Astrocyte of the spinal cord (primary cell): ENCODE results near the gene HMGN3.

Experiments used
- DNase-seq: peaks from one replicate; pipeline ENCODE4 v3.0.0; 2011; ENCODE audit warnings: low read depth, low spot score
- H3K4me3 ChIP-seq: 2 replicates; pipeline ENCODE4 v1.5.1; 2011; ENCODE audit warnings: low read depth, mild to moderate bottlenecking, low read length, moderate library complexity
- CTCF ChIP-seq: IDR thresholded peaks from 2 replicates; pipeline ENCODE4 v1.5.1; 2012; ENCODE audit warnings: low read depth, mild to moderate bottlenecking, low read length, inconsistent platforms
- in situ Hi-C: cut with HindIII; loops from 2 replicates; pipeline ENCODE4 v1.10.0; 2017; ENCODE audit warnings: low sequenced_read_pairs

HMGN3 gene

GRCh38 chr6:79203753-79204253, 30.7 kb downstream of the HMGN3 start:
- in situ Hi-C loops, result no loop called here
- TF ChIP-seq CTCF, result no peak

DNA sequence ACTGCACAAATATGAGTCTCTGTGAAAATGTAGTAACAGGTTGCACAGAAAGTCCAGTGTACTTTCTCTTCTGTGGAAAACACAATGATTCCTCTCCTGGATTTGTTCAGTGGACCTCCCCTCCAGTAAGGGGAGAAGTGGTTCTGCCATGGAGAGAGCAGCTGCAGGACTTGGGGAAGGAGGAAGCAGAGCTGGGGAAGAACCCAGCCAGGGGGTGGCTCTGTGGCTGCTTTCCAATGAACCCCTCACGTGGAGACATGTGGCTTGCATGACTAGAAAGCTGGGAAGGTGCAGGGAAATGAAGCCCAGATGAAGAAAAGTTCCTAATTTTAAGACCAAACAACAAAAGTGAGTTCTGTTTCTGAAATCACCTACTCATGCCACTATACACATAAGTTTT, 31.9 kb downstream of the HMGN3 start:
- no peak for DNase-seq
- TF ChIP-seq CTCF, result no peak
- in situ Hi-C loops, result no loop called here
- no peak overlapping the region for H3K4me3 ChIP-seq

More at GRCh38 chr6:79203753-79204253, 30.7 kb downstream of the HMGN3 start:
- H3K4me3 ChIP-seq, result no peak overlapping the region
- no peak for DNase-seq

DNA sequence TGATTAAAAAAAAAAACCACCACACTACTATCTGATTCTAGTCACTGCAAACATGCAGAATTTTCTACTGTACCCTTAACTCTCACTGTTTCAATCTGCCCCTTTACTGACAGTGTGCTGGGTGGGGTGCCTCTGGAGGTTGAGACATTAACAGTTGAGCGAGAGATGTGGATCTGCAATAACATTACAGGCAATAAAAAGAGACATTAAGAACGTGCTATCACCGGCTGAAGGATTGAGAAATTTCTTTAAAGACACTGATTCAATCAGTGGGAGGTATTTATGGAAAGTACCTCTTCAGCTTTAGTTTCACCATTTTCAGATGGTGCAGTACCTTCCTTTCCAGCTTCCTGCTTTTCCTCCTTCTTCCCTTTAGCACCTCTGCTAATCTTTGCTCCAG, 32.5 kb downstream of the HMGN3 start:
- no peak for DNase-seq
- in situ Hi-C loops, result no loop called here
- no peak for TF ChIP-seq CTCF
- no peak overlapping the region for H3K4me3 ChIP-seq

GRCh38 chr6:79201143-79201542, 33.3 kb downstream of the HMGN3 start:
- TF ChIP-seq CTCF, result no peak
- no peak overlapping the region for H3K4me3 ChIP-seq
- in situ Hi-C loops, result no loop called here
- no peak for DNase-seq

- in situ Hi-C loops, result no loop called here
- TF ChIP-seq CTCF, result no peak
- DNase-seq, result no peak
- no peak overlapping the region for H3K4me3 ChIP-seq
Measured at GRCh38 chr6:79196912-79197311, 37.6 kb downstream of the HMGN3 start.

GRCh38 chr6:79193971-79194370, 40.5 kb downstream of the HMGN3 start:
- H3K4me3 ChIP-seq, result no peak overlapping the region
- no peak for TF ChIP-seq CTCF
- in situ Hi-C loops, result no loop called here
- DNase-seq, result no peak
